Measurements from ENCODE around the gene CDH11. TPM values are rescaled to one million over a fixed set of nuclear protein-coding genes. Genes with fewer than 3 reads are reported as not detected.

Gene CDH11
- total RNA-seq, 1 donor from 2014 or later = 82.1 TPM

DNA sequence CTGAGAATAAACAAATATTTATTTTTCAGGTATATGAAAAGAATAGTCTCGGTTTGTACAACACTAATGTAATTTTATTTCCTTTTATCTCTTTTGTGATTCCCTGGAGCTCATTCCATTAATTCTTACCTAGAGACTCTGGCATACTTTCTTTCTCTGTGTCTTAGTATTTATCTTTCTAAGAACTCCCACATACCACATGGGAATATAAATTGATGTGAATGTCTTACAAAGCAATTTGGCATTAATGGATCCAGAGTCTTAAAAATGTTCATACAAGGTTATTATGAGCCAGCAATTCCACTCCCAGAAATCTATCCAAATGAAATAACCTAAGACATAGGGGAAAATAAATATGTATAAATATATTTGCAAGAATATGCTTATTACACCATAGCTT, 202.7 kb downstream of the CDH11 start:
- no peak overlapping the region for H3K4me3 ChIP-seq (ENCODE audit: low read depth, low read length)
- no peaks in the 10 kb centered on the region for H3K36me3 ChIP-seq (ENCODE audit: control insufficient read depth, insufficient read depth, low read length)
- no peak for FAIRE-seq
- TF ChIP-seq, protein P1, sequence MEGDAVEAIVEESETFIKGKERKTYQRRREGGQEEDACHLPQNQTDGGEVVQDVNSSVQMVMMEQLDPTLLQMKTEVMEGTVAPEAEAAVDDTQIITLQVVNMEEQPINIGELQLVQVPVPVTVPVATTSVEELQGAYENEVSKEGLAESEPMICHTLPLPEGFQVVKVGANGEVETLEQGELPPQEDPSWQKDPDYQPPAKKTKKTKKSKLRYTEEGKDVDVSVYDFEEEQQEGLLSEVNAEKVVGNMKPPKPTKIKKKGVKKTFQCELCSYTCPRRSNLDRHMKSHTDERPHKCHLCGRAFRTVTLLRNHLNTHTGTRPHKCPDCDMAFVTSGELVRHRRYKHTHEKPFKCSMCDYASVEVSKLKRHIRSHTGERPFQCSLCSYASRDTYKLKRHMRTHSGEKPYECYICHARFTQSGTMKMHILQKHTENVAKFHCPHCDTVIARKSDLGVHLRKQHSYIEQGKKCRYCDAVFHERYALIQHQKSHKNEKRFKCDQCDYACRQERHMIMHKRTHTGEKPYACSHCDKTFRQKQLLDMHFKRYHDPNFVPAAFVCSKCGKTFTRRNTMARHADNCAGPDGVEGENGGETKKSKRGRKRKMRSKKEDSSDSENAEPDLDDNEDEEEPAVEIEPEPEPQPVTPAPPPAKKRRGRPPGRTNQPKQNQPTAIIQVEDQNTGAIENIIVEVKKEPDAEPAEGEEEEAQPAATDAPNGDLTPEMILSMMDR (IDR thresholded peaks at IDR 0.05; ENCODE audit: insufficient read depth, low read length, severe bottlenecking) = no peak
- no peak for DNase-seq (ENCODE audit: low read depth)
- H3K27me3 ChIP-seq (ENCODE audit: control insufficient read depth, insufficient read depth, low read length) = no peaks in the 10 kb centered on the region

DNA sequence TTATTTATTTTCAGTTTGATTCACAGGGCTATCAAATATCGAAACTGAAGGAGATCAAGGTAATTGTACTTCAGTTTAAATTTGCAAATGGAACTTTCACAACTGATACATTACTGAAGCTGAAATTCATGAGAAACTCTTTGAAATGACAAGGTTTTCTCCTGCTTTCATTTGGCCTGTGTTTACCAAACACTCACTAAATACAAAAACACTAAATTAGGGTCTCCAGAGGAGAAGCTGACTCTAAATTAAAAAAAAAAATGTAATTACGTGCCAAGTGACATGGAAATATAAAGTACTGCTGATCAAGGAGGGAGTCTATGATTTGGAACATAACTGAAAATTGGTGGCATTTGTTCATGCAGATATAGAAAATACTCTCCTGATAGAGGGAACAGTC, 205.8 kb downstream of the CDH11 start:
- DNase-seq (ENCODE audit: low read depth) (no peak), FAIRE-seq (no peak)
- no peaks in the 10 kb centered on the region for H3K36me3 ChIP-seq (ENCODE audit: control insufficient read depth, insufficient read depth, low read length)
- H3K27me3 ChIP-seq (ENCODE audit: control insufficient read depth, insufficient read depth, low read length) = no peaks in the 10 kb centered on the region
- TF ChIP-seq, protein P1 (IDR thresholded peaks at IDR 0.05; ENCODE audit: insufficient read depth, low read length, severe bottlenecking) = no peak
- H3K4me3 ChIP-seq (ENCODE audit: low read depth, low read length) = no peak overlapping the region

- no peak for FAIRE-seq
- Histone ChIP-seq H3K27me3 (ENCODE audit: control insufficient read depth, insufficient read depth, low read length) (no peaks in the 10 kb centered on the region), H3K36me3 (ENCODE audit: control insufficient read depth, insufficient read depth, low read length) (no peaks in the 10 kb centered on the region), H3K4me3 (ENCODE audit: low read depth, low read length) (no peak overlapping the region)
- DNase-seq (ENCODE audit: low read depth) = no peak
- TF ChIP-seq, protein P1 (IDR thresholded peaks at IDR 0.05; ENCODE audit: insufficient read depth, low read length, severe bottlenecking) = no peak
These were observed 211.5 kb downstream of the CDH11 start for GRCh38 chr16:64910356-64910755.

DNA sequence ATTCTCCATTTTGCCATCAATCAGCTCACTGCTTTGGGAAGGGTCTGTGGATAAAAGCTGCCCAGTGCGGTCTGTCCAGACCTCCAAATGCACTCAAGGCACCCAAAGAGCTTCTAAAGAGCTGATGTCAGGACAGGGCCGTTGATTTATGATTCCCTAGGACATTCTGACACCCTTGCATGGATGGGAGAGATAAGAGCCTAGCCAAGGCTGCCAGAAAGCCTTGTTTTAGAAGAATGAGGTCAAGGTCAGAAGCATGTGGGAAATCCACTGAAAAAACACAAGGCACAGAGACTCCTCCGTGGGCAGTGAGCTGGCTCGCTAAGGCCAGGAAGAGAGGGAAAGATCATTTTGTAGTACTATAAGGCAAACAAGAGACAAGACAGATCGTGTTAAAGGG, 214.0 kb downstream of the CDH11 start:
- DNase-seq (ENCODE audit: low read depth) (no peak), FAIRE-seq (no peak)
- TF ChIP-seq, protein P1 (IDR thresholded peaks at IDR 0.05; ENCODE audit: insufficient read depth, low read length, severe bottlenecking) = no peak
- Histone ChIP-seq H3K27me3 (ENCODE audit: control insufficient read depth, insufficient read depth, low read length) (no peaks in the 10 kb centered on the region), H3K36me3 (ENCODE audit: control insufficient read depth, insufficient read depth, low read length) (no peaks in the 10 kb centered on the region), H3K4me3 (ENCODE audit: low read depth, low read length) (no peak overlapping the region)

- no peak for FAIRE-seq
- TF ChIP-seq, protein P1 (IDR thresholded peaks at IDR 0.05; ENCODE audit: insufficient read depth, low read length, severe bottlenecking) = no peak
- no peaks in the 10 kb centered on the region for H3K27me3 ChIP-seq (ENCODE audit: control insufficient read depth, insufficient read depth, low read length)
- DNase-seq (ENCODE audit: low read depth) = no peak
- H3K4me3 ChIP-seq (ENCODE audit: low read depth, low read length) = no peak overlapping the region
- no peaks in the 10 kb centered on the region for H3K36me3 ChIP-seq (ENCODE audit: control insufficient read depth, insufficient read depth, low read length)
These were observed 218.1 kb downstream of the CDH11 start for GRCh38 chr16:64903770-64904169.

DNA sequence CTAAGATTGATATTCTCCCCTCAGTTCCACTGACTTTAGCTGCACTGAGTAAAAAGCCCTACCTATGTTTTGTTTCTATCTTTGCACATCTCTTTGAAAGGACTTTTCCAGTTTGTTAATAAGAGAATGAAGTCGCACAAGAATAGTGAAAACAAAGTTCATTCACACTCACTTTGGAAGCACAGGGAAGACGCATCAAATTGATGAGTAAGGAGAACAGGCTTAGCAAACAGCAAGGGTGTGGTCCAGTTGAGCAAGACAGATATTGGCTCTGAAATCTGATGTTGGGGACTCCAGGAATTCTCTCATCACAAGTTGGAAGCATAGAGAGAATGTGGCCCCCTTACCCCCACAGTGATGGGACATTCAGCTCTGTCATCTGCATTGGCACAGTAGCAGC, 221.3 kb downstream of the CDH11 start:
- Histone ChIP-seq H3K4me3 (ENCODE audit: low read depth, low read length) (no peak overlapping the region), H3K27me3 (ENCODE audit: control insufficient read depth, insufficient read depth, low read length) (peaks cover 1% of the 10 kb centered on the region), H3K36me3 (ENCODE audit: control insufficient read depth, insufficient read depth, low read length) (no peaks in the 10 kb centered on the region)
- DNase-seq (ENCODE audit: low read depth) = peak; percentile 24
- TF ChIP-seq, protein P1 (IDR thresholded peaks at IDR 0.05; ENCODE audit: insufficient read depth, low read length, severe bottlenecking) = no peak
- peak; percentile 66 for FAIRE-seq

All from bronchial epithelial cell (primary cell).